Measurements from ENCODE around the gene RHBDD1.
A peak's percentile ranks its signal among the peaks of the same experiment; 100 is the strongest.

Gene RHBDD1

GRCh38 chr2:227031379-227031778, 195.5 kb downstream of the RHBDD1 start:
- DNase-seq (ENCODE audit: low read depth in 3 of 3): no peak

DNA sequence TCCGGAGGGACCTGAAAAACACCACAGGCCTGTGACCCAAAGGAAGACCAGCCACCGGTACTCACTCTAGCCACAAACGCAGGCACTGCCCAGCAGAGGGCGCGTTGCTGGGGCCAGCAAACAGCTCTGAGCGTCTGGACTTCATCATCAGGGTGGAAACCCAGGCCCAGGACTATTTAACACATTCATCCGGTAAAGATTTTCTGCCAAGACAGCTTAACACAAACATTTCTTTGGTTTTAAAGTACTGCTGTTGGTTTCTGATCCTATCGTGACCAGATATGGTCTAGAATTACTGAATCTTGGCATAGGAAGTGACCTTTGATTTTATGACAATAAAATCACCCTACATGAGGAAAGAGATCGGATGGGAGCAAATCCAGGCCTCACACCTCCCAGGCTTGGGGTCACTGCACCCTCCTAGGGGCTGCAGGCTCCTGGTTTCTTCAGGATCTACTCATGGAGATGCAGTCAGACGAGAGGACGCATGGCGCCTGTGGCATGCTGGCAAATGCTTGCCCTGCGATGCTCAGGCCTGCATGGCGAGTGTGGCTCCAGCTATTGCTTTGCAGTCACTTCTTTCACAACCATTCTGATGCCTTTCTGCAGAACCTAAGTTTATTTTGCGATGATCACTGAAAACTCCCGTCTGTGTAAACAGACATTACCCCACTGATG, 197.8 kb downstream of the RHBDD1 start:
- DNase-seq (ENCODE audit: low read depth in 3 of 3): peak in 2 of 3 experiments; percentile 5 to 19

DNA sequence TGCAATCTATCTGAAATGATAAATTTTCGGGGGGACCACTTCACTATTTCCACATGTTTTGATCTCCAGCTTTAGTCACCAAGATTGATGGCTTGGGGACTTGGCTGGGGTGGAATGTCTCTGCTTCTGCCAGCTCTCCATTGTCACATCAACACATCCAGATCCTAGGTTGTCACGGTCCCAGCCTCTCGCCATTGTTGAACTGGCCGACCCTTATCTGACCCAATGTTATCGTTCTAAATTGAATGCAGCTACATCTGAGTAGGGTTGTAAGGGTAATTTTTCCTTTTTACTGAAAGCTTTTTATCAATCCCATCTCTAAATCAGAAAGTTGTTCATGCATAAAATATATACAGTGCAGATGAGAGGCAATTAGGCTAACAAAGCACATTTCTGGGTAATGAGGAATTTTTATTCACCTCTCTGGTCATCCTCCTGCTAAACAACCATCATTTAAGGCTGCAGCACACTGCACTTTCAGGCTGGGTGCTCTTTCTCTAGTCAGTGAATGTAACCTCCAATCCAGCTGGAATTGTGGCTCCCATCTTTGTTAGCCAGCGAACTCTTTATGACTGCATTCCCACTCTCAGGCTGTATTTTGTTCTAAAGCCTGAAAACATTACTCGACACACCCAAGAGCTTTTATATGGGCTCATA, 200.0 kb downstream of the RHBDD1 start:
- no peak for DNase-seq (ENCODE audit: low read depth in 3 of 3)

DNA sequence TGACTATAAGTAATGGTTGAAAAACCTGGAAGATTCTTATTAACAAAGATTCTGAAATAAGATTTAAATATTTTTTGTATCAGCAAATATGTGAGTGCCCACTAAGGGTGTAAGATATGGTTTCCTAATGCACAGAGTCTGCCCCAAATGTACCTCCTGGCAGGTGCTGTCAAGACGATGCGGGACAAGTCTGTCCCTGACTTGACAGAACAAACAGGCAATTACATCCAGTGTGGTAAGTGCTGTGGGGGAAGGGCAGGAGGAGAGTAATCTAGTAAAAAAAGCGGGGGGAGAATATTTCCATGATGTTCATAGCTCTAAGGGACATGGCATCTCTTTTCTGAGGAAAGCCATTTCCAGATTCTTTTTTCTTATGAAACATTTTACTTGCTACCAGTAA, 200.7 kb downstream of the RHBDD1 start:
- no peak for DNase-seq (ENCODE audit: low read depth in 3 of 3)

DNA sequence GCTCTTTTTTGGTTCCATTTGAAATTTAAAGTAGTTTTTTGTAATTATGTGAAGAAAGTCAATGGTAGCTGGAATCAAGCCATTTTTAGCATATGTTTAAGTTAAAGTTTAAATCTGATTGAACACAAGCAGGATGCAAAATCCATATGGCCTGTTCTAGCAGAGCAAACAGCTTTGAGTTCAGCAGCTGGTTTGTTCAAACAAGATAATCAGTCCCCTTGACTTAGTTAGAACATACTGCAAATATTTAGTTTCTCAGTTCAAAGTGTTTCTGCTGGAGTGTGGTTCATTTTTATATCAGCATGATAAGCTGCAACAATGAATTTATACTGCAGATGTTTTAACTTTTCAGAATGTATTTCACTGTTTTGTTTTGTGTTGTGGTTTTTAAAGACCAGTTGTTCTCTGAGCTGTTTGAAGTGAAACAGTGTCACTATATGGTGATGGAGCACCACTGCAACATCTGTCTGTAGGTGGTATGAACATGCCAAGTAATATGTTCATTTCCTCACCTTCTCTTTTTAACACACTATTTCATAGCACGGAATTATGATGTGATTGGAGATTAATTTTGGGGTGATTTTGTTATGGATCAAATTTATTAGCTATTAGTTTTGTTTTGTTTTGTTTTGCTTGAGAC, 202.8 kb downstream of the RHBDD1 start:
- no peak for DNase-seq (ENCODE audit: low read depth in 3 of 3)

GRCh38 chr2:227043981-227044380, 208.1 kb downstream of the RHBDD1 start:
- DNase-seq (ENCODE audit: low read depth in 3 of 3): no peak

All from stimulated activated CD4-positive, alpha-beta T cell treated with anti-CD3 and anti-CD28 coated beads, TNF-alpha, amount 100 ng/mL, for 24 hours (primary cell).